HG03571 (cell line): Measurements from ENCODE around the gene TRMT1.

Experiments
- ATAC-seq: cut with Tn5 transposase; IDR thresholded peaks from one replicate; pipeline ENCODE4 v1.9.1; 2021; ENCODE audit not compliant: unreplicated experiment

Gene TRMT1

DNA sequence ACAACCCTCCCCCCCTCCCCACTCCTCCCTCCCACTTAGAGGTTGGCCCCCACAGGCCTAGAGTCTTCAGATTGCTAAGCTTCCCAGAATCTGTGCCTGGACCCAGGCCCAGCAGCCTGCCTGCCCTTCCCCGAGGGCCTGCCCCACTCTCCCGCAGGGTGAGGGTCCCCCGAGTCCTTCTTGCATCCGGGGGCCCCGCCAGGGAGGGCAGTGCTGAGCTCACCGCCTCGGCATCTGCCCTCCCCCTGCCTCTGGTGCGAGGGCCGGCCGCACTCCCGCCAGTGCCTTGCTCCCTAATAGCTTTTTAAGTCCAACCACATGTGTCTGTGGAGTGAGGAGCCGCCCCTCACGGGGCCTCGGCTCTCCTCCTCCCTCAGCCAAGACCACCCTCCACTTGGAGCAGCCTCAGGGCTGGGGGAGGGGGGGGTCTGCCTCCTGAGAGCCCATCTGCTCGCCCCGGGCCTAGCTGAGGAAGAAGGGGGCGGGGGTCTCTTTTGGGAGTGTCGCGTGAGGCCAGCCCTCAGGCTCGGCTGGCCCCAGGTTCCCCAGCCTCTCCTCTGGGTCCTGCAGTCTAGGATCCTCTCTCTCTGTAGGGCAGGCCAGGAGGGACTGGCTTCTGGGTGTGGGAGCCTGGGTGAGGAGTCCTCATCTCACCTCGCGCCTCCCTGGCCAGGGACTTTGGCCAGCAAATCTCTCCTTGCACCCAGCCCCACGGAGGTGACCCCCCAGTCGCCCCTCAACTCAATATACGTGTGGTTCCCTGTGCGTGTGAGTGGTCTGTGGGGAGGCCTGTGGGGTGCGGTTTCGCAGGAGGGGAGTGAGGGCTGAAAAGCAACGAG lies 61.1 kb downstream of the TRMT1 start:
- no peak for ATAC-seq
